Pancreas (tissue), 10 donors: Measurements from ENCODE around the gene KCNK5. TPM values are rescaled to one million over a fixed set of nuclear protein-coding genes. Genes with fewer than 3 reads are reported as not detected.

Experiments used
- ATAC-seq, 4 donors: fragments of 200-7000 bp; cut with Tn5 transposase; one replicate each; pipeline versions ENCODE4 v1.8.0 to v1.9.1; 2020; ENCODE audit warnings: mild to moderate bottlenecking in 4 of 4, moderate library complexity in 4 of 4
- DNase-seq, 6 donors: peaks; one replicate each; pipeline ENCODE4 v3.0.0-alpha.2; 2020
- FAIRE-seq: peaks from 2 replicates; lab custom pipeline; 2012; peaks lifted over from hg19 to GRCh38; lab: Jason Lieb, UNC
- H3K27ac ChIP-seq, 4 donors: fragments of 200-600 bp; sonication (generic); 1 replicate in 3 of 4; 2 replicates in 1 of 4; pipeline versions ENCODE4 v1.5.0 to v1.8.0; 2020
- H3K27me3 ChIP-seq, 4 donors: fragments of 200-600 bp; one replicate each; pipeline ENCODE4 v1.8.0; 2021
- H3K36me3 ChIP-seq, 3 donors: fragments of 200-600 bp; sonication (generic) in 1 of 3; one replicate each; pipeline versions ENCODE4 v1.5.0 to v1.8.0; 2020 to 2021
- H3K4me1 ChIP-seq, 3 donors: fragments of 200-600 bp; one replicate each; pipeline ENCODE4 v1.8.0; 2021
- H3K4me3 ChIP-seq, 4 donors: fragments of 200-600 bp; sonication (generic) in 2 of 4; one replicate each; pipeline versions ENCODE4 v1.5.0 to v1.8.0; 2020 to 2021
- H3K9me3 ChIP-seq, 4 donors: fragments of 200-600 bp; one replicate each; pipeline ENCODE4 v1.8.0; 2021
- WGBS, 2 donors: extraction: QIAGEN DNeasy Blood & Tissue Kit; methylation state at CpG; one replicate each; pipeline ENCODE4 v1.1.7; 2013; 5-methylcytosine and 5-hydroxymethylcytosine counted together
- intact Hi-C, 3 donors: fragments of 100-400 bp; cut with DNase I; formaldehyde crosslinking; loops; one replicate each; pipeline versions ENCODE4 v1.11.1 to v1.14.2; 2022
- polyA plus RNA-seq, 2 donors: library from polyadenylated mRNA; stranded (reverse); fragments of 200-250 nt; gene quantifications; one replicate each; pipeline ENCODE4 v1.2.3, GENCODE V29; 2013
- total RNA-seq, 6 donors: library from RNA; stranded (reverse); fragmentation: NEBNext Ultra II Directional in 4 of 6; extraction: Animal tissue kit (Norgen Biotek cat#: 25700) in 4 of 6; gene quantifications; one replicate each; pipeline versions ENCODE4 v1.2.1 to v1.2.4, GENCODE V29; 2021 to 2023
- TF ChIP-seq, protein P1 (sequence below), 4 donors: fragments of 200-600 bp; sonication (generic) in 3 of 4; IDR thresholded peaks; one replicate each; pipeline versions ENCODE4 v1.5.0 to v1.8.0; 2021; ENCODE audit warnings: antibody characterized with exemption in 4 of 4
- donor health status: healthy with polysubstance abuse.
- donor health status: DM: no; HTN: no; CAD: no; lungs with moderate emphysema.
- donor health status: DM: no; HTN: no; CAD: no.
- donor health status: control.
- donor health status: control.
- donor health status: Bipolar disorder and iron deficiency.
- donor health status: DM: yes; HTN: yes; CAD: no.
- donor health status: DM: no; HTN: no; CAD: no.
- donor health status: DM: no; HTN: no; CAD: no.
- donor health status: DM: yes; HTN: yes; CAD: no.

Gene KCNK5
- total and polyA plus RNA-seq, 8 donors, result 10.8 to 32.4 (median 19.8) TPM

DNA sequence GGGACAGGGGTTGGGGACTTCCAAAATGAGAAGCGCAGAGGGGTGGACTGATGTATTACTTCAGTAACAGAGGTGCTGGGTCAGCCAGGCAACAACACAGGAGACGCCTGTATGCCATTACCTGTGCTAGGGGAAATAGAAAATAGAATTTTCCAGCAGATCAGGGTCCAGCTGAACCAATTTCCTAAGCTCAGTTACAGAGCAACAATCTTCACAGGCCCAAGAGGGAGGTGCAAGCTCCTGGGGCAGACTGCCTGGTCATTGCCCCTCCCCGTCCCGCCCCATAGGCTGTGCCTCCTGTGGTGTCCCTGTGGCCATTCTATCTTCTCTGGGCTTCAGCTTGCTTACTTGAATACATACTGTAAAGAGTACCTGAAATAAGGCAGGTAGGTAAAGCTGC, 3.7 kb downstream of the KCNK5 start:
- intact Hi-C loops, result no loop called here
- WGBS, 2 donors, result 54 to 72% methylated on average over 4 of the region's 4 CpGs

DNA sequence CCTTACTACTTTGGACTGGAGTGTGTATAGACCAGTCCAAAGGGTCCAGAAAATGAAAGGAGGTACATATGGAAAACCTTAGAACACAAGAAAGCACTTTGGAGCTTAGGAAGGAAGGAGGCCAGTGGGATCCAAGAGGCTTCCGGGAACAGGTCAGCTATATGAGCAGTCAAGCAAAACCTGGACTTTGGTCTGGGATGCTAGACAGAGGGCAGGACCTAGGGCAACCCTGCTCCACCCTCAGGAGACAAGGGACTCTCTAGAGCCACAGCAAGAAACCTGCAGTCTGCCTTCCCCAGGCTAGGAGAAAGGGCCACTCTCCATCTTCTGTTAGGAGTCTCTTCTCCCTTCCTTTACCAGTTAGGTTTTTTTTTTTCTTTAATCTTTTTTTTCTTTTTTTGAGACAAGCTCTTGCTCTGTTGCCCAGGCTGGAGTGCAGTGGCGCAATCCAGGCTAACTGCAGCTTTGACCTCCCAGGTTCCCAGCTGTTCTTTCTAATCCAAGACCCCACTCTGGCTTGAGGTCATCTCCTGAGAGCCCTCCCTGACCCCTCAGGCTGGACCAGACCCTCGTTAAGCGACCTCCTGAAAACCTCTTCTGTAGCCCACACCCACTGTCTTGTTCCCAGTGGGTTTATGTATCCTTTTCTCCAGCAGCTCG, 4.6 kb downstream of the KCNK5 start:
- FAIRE-seq (no peak), ATAC-seq (no peak), DNase-seq (peak in 1 of 6 donors; percentile 9)
- H3K27me3 ChIP-seq, result no peaks in the 10 kb centered on the region
- H3K9me3 ChIP-seq, result no peaks in the 10 kb centered on the region
- WGBS, 2 donors, result 66 to 69% methylated on average over 5 of the region's 5 CpGs
- H3K36me3 ChIP-seq, result no peaks in the 10 kb centered on the region
- H3K4me1 ChIP-seq, result peaks cover 0 to 21% (median under 1%) of the 10 kb centered on the region in 3 donors
- TF ChIP-seq, protein P1, sequence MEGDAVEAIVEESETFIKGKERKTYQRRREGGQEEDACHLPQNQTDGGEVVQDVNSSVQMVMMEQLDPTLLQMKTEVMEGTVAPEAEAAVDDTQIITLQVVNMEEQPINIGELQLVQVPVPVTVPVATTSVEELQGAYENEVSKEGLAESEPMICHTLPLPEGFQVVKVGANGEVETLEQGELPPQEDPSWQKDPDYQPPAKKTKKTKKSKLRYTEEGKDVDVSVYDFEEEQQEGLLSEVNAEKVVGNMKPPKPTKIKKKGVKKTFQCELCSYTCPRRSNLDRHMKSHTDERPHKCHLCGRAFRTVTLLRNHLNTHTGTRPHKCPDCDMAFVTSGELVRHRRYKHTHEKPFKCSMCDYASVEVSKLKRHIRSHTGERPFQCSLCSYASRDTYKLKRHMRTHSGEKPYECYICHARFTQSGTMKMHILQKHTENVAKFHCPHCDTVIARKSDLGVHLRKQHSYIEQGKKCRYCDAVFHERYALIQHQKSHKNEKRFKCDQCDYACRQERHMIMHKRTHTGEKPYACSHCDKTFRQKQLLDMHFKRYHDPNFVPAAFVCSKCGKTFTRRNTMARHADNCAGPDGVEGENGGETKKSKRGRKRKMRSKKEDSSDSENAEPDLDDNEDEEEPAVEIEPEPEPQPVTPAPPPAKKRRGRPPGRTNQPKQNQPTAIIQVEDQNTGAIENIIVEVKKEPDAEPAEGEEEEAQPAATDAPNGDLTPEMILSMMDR (IDR thresholded peaks at IDR 0.05), result no peak
- H3K27ac ChIP-seq, result peak overlapping the region in 2 of 4 donors; percentile 75
- intact Hi-C loops, result no loop called here
- peak overlapping the region in 2 of 4 donors; percentile 17 to 86 for H3K4me3 ChIP-seq

More for the DNA sequence above, 3.7 kb downstream of the KCNK5 start:
- Histone ChIP-seq H3K27ac (peak overlapping the region in 2 of 4 donors; percentile 75), H3K36me3 (no peaks in the 10 kb centered on the region), H3K4me1 (peaks cover 0 to 19% (median 0%) of the 10 kb centered on the region in 3 donors), H3K9me3 (no peaks in the 10 kb centered on the region), H3K4me3 (peak overlapping the region in 2 of 4 donors; percentile 82 to 86), H3K27me3 (no peaks in the 10 kb centered on the region)
- TF ChIP-seq, protein P1 (IDR thresholded peaks at IDR 0.05), result no peak
- FAIRE-seq (no peak), ATAC-seq (peak in 2 of 4 donors; percentile 23 to 49), DNase-seq (peak in 2 of 6 donors; percentile 24 to 53)

DNA sequence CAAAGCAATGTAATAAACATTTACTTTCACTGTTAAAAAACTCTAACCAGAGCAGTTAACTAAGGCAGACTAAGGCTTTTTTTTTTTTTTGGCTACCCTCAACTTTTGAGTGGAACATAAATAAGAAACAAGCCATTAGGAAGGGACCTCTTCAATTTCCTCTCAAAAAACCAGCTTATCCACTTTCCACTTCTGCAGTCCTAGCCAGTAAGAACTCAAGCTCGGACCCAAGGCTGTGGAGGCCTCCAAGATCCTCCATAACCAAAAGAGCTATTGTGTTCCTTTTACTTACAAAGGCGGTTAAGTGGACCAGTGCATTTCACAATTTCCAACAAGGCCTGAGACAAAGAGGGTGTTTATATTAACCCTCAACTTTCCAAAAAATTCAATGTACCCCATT, 5.3 kb downstream of the KCNK5 start:
- no peak for ATAC-seq
- no peaks in the 10 kb centered on the region for H3K36me3 ChIP-seq
- TF ChIP-seq, protein P1 (IDR thresholded peaks at IDR 0.05), result no peak
- DNase-seq, result no peak
- no peaks in the 10 kb centered on the region for H3K27me3 ChIP-seq
- FAIRE-seq, result no peak
- 63 to 68% methylated on average over 2 of the region's 2 CpGs for WGBS, 2 donors
- intact Hi-C loops, result no loop called here
- H3K4me1 ChIP-seq, result peaks cover 0 to 27% (median 7%) of the 10 kb centered on the region in 3 donors
- peak overlapping the region in 1 of 4 donors; percentile 17 for H3K27ac ChIP-seq
- no peaks in the 10 kb centered on the region for H3K9me3 ChIP-seq
- H3K4me3 ChIP-seq, result peak overlapping the region in 2 of 4 donors; percentile 17 to 86

DNA sequence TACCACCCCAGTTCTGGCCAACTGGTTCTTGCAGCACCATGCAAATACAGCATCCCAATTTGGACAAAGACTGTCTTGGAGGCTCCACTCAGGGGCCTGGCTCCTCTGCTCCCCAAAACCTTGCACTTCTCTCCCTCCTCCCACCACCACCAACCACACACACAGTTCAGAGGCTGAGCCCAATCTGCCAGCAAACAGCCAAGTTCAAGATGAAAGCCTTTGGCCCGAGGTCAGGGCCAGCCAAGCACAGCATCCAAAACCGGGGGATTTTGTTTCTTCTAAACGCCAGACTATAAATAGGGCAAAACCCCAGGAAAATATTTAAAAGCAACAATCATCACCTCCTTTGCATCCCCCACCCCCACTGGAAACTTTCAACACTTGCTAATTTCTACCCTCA, 5.7 kb downstream of the KCNK5 start:
- no peak for FAIRE-seq
- no peak for DNase-seq
- ATAC-seq, result no peak
- Histone ChIP-seq H3K4me3 (no peak overlapping the region), H3K9me3 (no peaks in the 10 kb centered on the region), H3K27ac (no peak overlapping the region), H3K36me3 (no peaks in the 10 kb centered on the region), H3K4me1 (peaks cover 0 to 27% (median 12%) of the 10 kb centered on the region in 3 donors), H3K27me3 (no peaks in the 10 kb centered on the region)
- intact Hi-C loops, result no loop called here
- TF ChIP-seq, protein P1 (IDR thresholded peaks at IDR 0.05), result no peak
- 50% methylated on average over 3 of the region's 3 CpGs for WGBS, 2 donors

DNA sequence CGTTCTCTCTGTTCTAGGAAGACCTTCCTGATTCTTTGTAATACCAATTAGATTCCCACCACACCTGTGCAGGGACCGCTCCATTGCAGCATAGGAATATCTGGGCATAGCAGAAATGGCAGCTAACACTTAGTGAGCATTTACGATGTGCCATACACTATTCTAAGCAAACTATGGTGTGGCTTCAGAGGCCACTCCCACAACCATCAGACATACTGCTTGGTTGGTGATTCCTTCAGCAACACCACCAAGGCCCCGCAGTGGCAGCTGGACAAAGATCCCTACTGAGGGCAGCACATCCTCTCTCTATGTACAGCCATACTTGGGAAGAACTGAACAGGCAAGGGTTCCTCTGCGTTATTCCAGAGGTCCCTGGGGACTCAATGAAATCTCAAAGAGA, 6.2 kb downstream of the KCNK5 start:
- H3K27me3 ChIP-seq, result no peaks in the 10 kb centered on the region
- intact Hi-C loops, result no loop called here
- no peaks in the 10 kb centered on the region for H3K9me3 ChIP-seq
- TF ChIP-seq, protein P1 (IDR thresholded peaks at IDR 0.05), result no peak
- no peak for ATAC-seq
- no peak overlapping the region for H3K4me3 ChIP-seq
- 82 to 86% methylated on average over 5 of the region's 5 CpGs for WGBS, 2 donors
- H3K36me3 ChIP-seq, result no peaks in the 10 kb centered on the region
- no peak overlapping the region for H3K27ac ChIP-seq
- no peak for FAIRE-seq
- H3K4me1 ChIP-seq, result peaks cover 0 to 29% (median 17%) of the 10 kb centered on the region in 3 donors
- no peak for DNase-seq
